Neutrophil (primary cell): ENCODE measurements around the gene TRAPPC12.

Source experiments
- H3K27ac ChIP-seq: fragments of 200-600 bp; sonication (generic); 2 replicates; pipeline ENCODE4 v1.5.1; 2016; ENCODE audit warnings: mild to moderate bottlenecking, moderate library complexity
- H3K27me3 ChIP-seq: fragments of 200-600 bp; sonication (generic); 2 replicates; pipeline ENCODE4 v1.6.0; 2016; ENCODE audit warnings: mild to moderate bottlenecking
- H3K36me3 ChIP-seq: fragments of 200-600 bp; sonication (generic); 2 replicates; pipeline ENCODE4 v1.5.1; 2017
- H3K4me1 ChIP-seq, 2 experiments: fragments of 200-600 bp in 1 of 2; sonication (generic) in 1 of 2; 1 replicate in 1 of 2; 2 replicates in 1 of 2; pipeline versions ENCODE4 v1.5.1 to v1.6.1; 2013 to 2016; ENCODE audit warnings: low read depth in 1 of 2, low read length in 1 of 2, mild to moderate bottlenecking in 1 of 2, moderate library complexity in 1 of 2; ENCODE audit not compliant: control insufficient read depth in 1 of 2, insufficient read depth in 1 of 2
- H3K4me3 ChIP-seq, 2 experiments: fragments of 200-600 bp in 1 of 2; sonication (generic) in 1 of 2; 1 replicate in 1 of 2; 2 replicates in 1 of 2; pipeline ENCODE4 v1.5.1; 2013 to 2016; ENCODE audit warnings: low read depth in 1 of 2, low read length in 1 of 2, mild to moderate bottlenecking in 1 of 2, moderate library complexity in 1 of 2
- H3K9me3 ChIP-seq: fragments of 200-600 bp; sonication (generic); 2 replicates; pipeline ENCODE4 v1.5.1; 2016
- TF ChIP-seq, protein P1 (sequence below): fragments of 200-600 bp; sonication (generic); IDR thresholded peaks from 2 replicates; pipeline ENCODE4 v1.5.1; 2016; ENCODE audit warnings: antibody characterized with exemption

The TRAPPC12 gene

GRCh38 chr2:3464401-3465005 lies 85.0 kb downstream of the TRAPPC12 start:
- Histone ChIP-seq H3K27ac (no peak overlapping the region), H3K4me3 (no peak overlapping the region), H3K4me1 (no peaks in the 10 kb centered on the region), H3K27me3 (no peaks in the 10 kb centered on the region), H3K36me3 (peaks cover 87% of the 10 kb centered on the region), H3K9me3 (no peaks in the 10 kb centered on the region)
- TF ChIP-seq, protein P1, sequence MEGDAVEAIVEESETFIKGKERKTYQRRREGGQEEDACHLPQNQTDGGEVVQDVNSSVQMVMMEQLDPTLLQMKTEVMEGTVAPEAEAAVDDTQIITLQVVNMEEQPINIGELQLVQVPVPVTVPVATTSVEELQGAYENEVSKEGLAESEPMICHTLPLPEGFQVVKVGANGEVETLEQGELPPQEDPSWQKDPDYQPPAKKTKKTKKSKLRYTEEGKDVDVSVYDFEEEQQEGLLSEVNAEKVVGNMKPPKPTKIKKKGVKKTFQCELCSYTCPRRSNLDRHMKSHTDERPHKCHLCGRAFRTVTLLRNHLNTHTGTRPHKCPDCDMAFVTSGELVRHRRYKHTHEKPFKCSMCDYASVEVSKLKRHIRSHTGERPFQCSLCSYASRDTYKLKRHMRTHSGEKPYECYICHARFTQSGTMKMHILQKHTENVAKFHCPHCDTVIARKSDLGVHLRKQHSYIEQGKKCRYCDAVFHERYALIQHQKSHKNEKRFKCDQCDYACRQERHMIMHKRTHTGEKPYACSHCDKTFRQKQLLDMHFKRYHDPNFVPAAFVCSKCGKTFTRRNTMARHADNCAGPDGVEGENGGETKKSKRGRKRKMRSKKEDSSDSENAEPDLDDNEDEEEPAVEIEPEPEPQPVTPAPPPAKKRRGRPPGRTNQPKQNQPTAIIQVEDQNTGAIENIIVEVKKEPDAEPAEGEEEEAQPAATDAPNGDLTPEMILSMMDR = no peak

GRCh38 chr2:3465328-3465727 lies 85.8 kb downstream of the TRAPPC12 start:
- Histone ChIP-seq H3K9me3 (no peaks in the 10 kb centered on the region), H3K27me3 (no peaks in the 10 kb centered on the region), H3K4me3 (no peak overlapping the region), H3K4me1 (no peaks in the 10 kb centered on the region), H3K27ac (no peak overlapping the region), H3K36me3 (peaks cover 93% of the 10 kb centered on the region)
- TF ChIP-seq, protein P1 = no peak

DNA sequence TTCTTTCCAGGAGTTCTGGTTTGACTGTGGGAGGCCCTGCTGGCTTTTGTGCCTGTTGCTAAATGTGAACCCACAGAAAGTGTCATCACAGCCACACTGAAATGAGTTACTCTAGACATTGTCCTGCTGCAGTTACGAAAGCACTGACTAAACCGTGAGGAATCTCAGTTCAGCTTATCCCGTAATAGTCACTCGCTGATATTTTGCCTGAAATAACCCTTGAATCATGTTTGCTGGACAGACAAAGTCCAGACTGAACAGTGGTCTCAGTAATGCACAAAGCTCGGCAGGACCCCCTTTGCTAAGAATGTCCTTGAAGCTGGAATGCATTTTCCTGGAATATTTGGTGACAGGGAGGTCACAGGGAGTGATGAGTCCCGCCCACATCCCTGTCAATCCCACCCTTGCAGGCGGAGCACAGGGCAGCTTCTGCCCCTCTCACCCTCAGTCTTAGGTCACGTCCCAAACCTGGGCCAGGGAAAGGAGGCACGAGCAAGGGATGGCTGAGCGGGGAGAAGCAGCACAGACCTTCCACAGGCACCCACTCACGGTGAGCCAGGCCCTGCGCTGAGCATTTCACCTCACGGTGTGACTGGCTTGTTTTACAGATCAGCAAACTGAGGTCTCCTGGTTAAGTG lies 86.5 kb downstream of the TRAPPC12 start:
- H3K36me3 ChIP-seq = peaks cover 95% of the 10 kb centered on the region
- H3K4me1 ChIP-seq = no peaks in the 10 kb centered on the region
- TF ChIP-seq, protein P1 = no peak
- no peak overlapping the region for H3K4me3 ChIP-seq
- H3K27me3 ChIP-seq = no peaks in the 10 kb centered on the region
- no peak overlapping the region for H3K27ac ChIP-seq
- no peaks in the 10 kb centered on the region for H3K9me3 ChIP-seq

DNA sequence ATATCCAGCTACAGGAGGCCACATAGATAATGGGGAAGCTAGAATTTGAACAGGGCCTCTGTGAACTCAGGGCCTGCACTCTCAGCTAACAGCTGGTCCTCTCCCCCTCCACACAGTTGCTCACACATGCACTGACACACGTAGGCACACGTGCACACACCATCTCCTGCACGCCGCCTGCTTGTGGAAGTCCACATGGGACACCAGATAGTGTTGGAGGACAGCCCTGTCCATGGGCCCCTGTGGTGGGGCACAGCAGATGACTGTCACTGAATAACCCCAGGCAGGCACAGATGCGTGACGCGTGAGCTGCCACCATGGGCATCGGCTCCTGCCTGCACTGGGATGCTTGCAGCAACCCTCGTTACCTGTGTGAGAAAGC lies 87.0 kb downstream of the TRAPPC12 start:
- H3K27me3 ChIP-seq = no peaks in the 10 kb centered on the region
- no peak overlapping the region for H3K27ac ChIP-seq
- no peaks in the 10 kb centered on the region for H3K4me1 ChIP-seq
- no peaks in the 10 kb centered on the region for H3K9me3 ChIP-seq
- no peak overlapping the region for H3K4me3 ChIP-seq
- peaks cover 95% of the 10 kb centered on the region for H3K36me3 ChIP-seq
- TF ChIP-seq, protein P1 = no peak

GRCh38 chr2:3466966-3467365 lies 87.5 kb downstream of the TRAPPC12 start:
- TF ChIP-seq, protein P1 = no peak
- Histone ChIP-seq H3K9me3 (no peaks in the 10 kb centered on the region), H3K36me3 (peaks cover 96% of the 10 kb centered on the region), H3K27me3 (no peaks in the 10 kb centered on the region), H3K4me3 (no peak overlapping the region), H3K4me1 (no peaks in the 10 kb centered on the region), H3K27ac (no peak overlapping the region)
